HepG2 (cell line): ENCODE data around the gene ABCG1. TPM values are rescaled to one million over a fixed set of nuclear protein-coding genes. Genes with fewer than 3 reads are reported as not detected.

Experiments
- ATAC-seq: fragments of 200-7000 bp; cut with Tn5 transposase; 3 replicates; pipeline ENCODE4 v1.9.1; 2020; ENCODE audit warnings: mild to moderate bottlenecking, moderate library complexity
- BruUV-seq: library from RNA; stranded (reverse); fragments of 400-500 nt; replicated peaks from 2 replicates; lab custom pipeline; 2021; lab: Mats Ljungman, UMichigan
- CTCF ChIA-PET: fragments of 300-600 bp; formaldehyde crosslinking; extraction: SDS; loops from one replicate; lab custom pipeline; 2021; ENCODE audit warnings: low total read pairs, inconsistent platforms, low intra/inter-chr PET ratio; lab: Yijun Ruan, JAX
- POLR2A ChIA-PET: fragments of 350-600 bp; sonication (Branson Sonifier 250); formaldehyde crosslinking; loops from one replicate; lab custom pipeline; 2020; ENCODE audit warnings: antibody characterized with exemption, inconsistent platforms; lab: Yijun Ruan, JAX
- DNase-seq: peaks from one replicate; pipeline ENCODE4 v3.0.0-alpha.2; 2015; ENCODE audit warnings: low spot score
- FAIRE-seq: peaks from 3 replicates; lab custom pipeline; 2011; peaks lifted over from hg19 to GRCh38; lab: Jason Lieb, UNC
- H2AFZ ChIP-seq: one replicate; pipeline ENCODE4 v1.6.1; 2011; ENCODE audit warnings: low read length, inconsistent platforms
- H3K27ac ChIP-seq: fragments of 300-600 bp; 3 replicates; pipeline ENCODE4 v1.8.0; 2011; ENCODE audit warnings: mixed run types, mild to moderate bottlenecking, mixed read lengths, low read length, inconsistent platforms; ENCODE audit not compliant: insufficient read depth; ENCODE audit errors: extremely low read length
- H3K27me3 ChIP-seq, 2 experiments: fragments of 200-600 bp in 1 of 2; 2 replicates in 1 of 2; 3 replicates in 1 of 2; pipeline versions ENCODE4 v1.6.0 to v1.8.0; 2011; ENCODE audit warnings: low read length in 2 of 2, mild to moderate bottlenecking in 2 of 2, moderate library complexity in 2 of 2, inconsistent platforms in 1 of 2; ENCODE audit not compliant: insufficient read depth in 2 of 2, control insufficient read depth in 1 of 2
- H3K36me3 ChIP-seq, 2 experiments: fragments of 200-600 bp in 1 of 2; replicated peaks in 1 of 2; 2 replicates in 1 of 2; 3 replicates in 1 of 2; pipeline versions ENCODE4 v1.5.1 to v1.8.0; 2011; ENCODE audit warnings: low read length in 2 of 2, inconsistent platforms in 1 of 2; ENCODE audit not compliant: insufficient read depth in 2 of 2, control insufficient read depth in 1 of 2
- H3K4me1 ChIP-seq: 2 replicates; pipeline ENCODE4 v1.5.1; 2012; ENCODE audit warnings: low read length, inconsistent platforms; ENCODE audit not compliant: insufficient read depth
- H3K4me2 ChIP-seq: 2 replicates; pipeline ENCODE4 v1.6.0; 2011; ENCODE audit warnings: low read depth, low read length, inconsistent platforms
- H3K4me3 ChIP-seq, 3 experiments: fragments of 200-600 bp in 1 of 3; sonication (generic), shearing (Covaris generic) in 1 of 3; replicated peaks in 1 of 3; 2 replicates each; pipeline ENCODE4 v1.5.1; 2011 to 2016; ENCODE audit warnings: low read length in 3 of 3, inconsistent platforms in 2 of 3, low read depth in 2 of 3, mild to moderate bottlenecking in 2 of 3, control low read depth in 1 of 3, mixed read lengths in 1 of 3; ENCODE audit not compliant: insufficient read depth in 1 of 3
- H3K79me2 ChIP-seq: one replicate; pipeline ENCODE4 v1.6.1; 2011; ENCODE audit warnings: low read length, inconsistent platforms; ENCODE audit not compliant: insufficient read depth
- H3K9ac ChIP-seq: 2 replicates; pipeline ENCODE4 v1.6.0; 2011; ENCODE audit warnings: mild to moderate bottlenecking, low read depth, low read length, inconsistent platforms; ENCODE audit not compliant: insufficient read depth
- H3K9me3 ChIP-seq: 2 replicates; pipeline ENCODE4 v1.5.1; 2012; ENCODE audit warnings: mild to moderate bottlenecking, low read length
- H4K20me1 ChIP-seq: 2 replicates; pipeline ENCODE4 v1.6.0; 2011; ENCODE audit warnings: inconsistent platforms, mild to moderate bottlenecking, low read length, moderate library complexity; ENCODE audit not compliant: insufficient read depth
- BORCS8-MEF2B ChIP-seq: sonication (generic); formaldehyde crosslinking; IDR thresholded peaks from 2 replicates; pipeline ENCODE4 v1.8.0; 2022; ENCODE audit warnings: mild to moderate bottlenecking, missing genetic modification reagents
- CREB3 ChIP-seq: sonication (generic); formaldehyde crosslinking; IDR thresholded peaks from 2 replicates; pipeline ENCODE4 v1.5.0; 2020; ENCODE audit warnings: missing genetic modification reagents
- DMAP1 ChIP-seq: IDR thresholded peaks from 2 replicates; pipeline ENCODE4 v1.6.1; 2016
- FIP1L1 ChIP-seq: fragments of 200-400 bp; formaldehyde crosslinking; IDR thresholded peaks from 2 replicates; pipeline ENCODE4 v1.6.1; 2018; ENCODE audit warnings: low read depth, mild to moderate bottlenecking, low read length, moderate library complexity, borderline replicate concordance; ENCODE audit not compliant: insufficient read depth
- KLF12 ChIP-seq: sonication (generic); formaldehyde crosslinking; IDR thresholded peaks from 2 replicates; pipeline ENCODE4 v1.4.0; 2020; ENCODE audit warnings: missing genetic modification reagents, borderline replicate concordance
- KLF13 ChIP-seq: sonication (generic); formaldehyde crosslinking; IDR thresholded peaks from 2 replicates; pipeline ENCODE4 v1.4.0; 2020; ENCODE audit warnings: mild to moderate bottlenecking, missing genetic modification reagents
- ZNF350 ChIP-seq: sonication (generic); formaldehyde crosslinking; IDR thresholded peaks from 2 replicates; pipeline ENCODE4 v1.4.0; 2020; ENCODE audit warnings: mild to moderate bottlenecking, low read depth, missing genetic modification reagents, borderline replicate concordance
- ZNF382 ChIP-seq: sonication (generic); formaldehyde crosslinking; IDR thresholded peaks from 2 replicates; pipeline ENCODE4 v1.5.0; 2020; ENCODE audit warnings: missing genetic modification reagents, mild to moderate bottlenecking, borderline replicate concordance
- ZNF616 ChIP-seq: sonication (generic); formaldehyde crosslinking; IDR thresholded peaks from 2 replicates; pipeline ENCODE4 v1.5.0; 2020; ENCODE audit warnings: low read depth, mild to moderate bottlenecking, missing genetic modification reagents
- WGBS: methylation state at CpG from one replicate; pipeline ENCODE4 v1.1.6; 2017; ENCODE audit warnings: low lambda C conversion rate; 5-methylcytosine and 5-hydroxymethylcytosine counted together
- in situ Hi-C: cut with HindIII; loops from 2 replicates; pipeline ENCODE4 v1.10.0; 2017; ENCODE audit warnings: low pct_unique_long_range_greater_than_20kb; ENCODE audit not compliant: extremely low pct_ligation_motif_present
- intact Hi-C: fragments of 100-400 bp; cut with micrococcal nuclease; formaldehyde crosslinking; loops from one replicate; pipeline ENCODE4 v1.10.0; 2022; ENCODE audit not compliant: unreplicated experiment
- polyA plus RNA-seq, 8 experiments: library from polyadenylated mRNA; depleted of rRNA in 3 of 8; stranded (reverse) in 7 of 8; unstranded in 1 of 8; fragments of >200 nt; fragmentation: Illumina TruSeq in 4 of 8; extraction: Trizol in 4 of 8; gene quantifications; 2 replicates each; pipeline versions ENCODE4 v1.2.1 to v1.2.3, GENCODE V29; 2011 to 2016; ENCODE audit warnings: low read depth in 4 of 8, missing spikeins in 1 of 8, mixed read lengths in 1 of 8; ENCODE audit not compliant: insufficient read depth in 1 of 8
- total RNA-seq, 5 experiments: library from RNA; depleted of rRNA; stranded (reverse); fragments of >200 nt; fragmentation: Illumina TruSeq; extraction: Trizol; gene quantifications; 2 replicates each; pipeline ENCODE4 v1.2.3, GENCODE V29; 2016; ENCODE audit warnings: low read depth in 1 of 5
- TF ChIP-seq, protein P1 (sequence below): sonication (generic); formaldehyde crosslinking; conservative IDR thresholded peaks from 2 replicates; pipeline ENCODE4 v1.4.0; 2020; ENCODE audit warnings: missing genetic modification reagents
- TF ChIP-seq, protein P2 (sequence below): sonication (generic); formaldehyde crosslinking; IDR thresholded peaks from 2 replicates; pipeline ENCODE4 v1.9.0; 2021; ENCODE audit warnings: missing genetic modification reagents, borderline replicate concordance
- TF ChIP-seq, protein P3 (sequence below): sonication (generic); formaldehyde crosslinking; IDR thresholded peaks from 2 replicates; pipeline ENCODE4 v1.9.0; 2022; ENCODE audit warnings: low read depth, missing genetic modification reagents

ABCG1 gene
- total and polyA plus RNA-seq, 2 of the 13 experiments (the other 11 are each of a cell fraction or from before 2014, with no cell fraction given) = 0.04 TPM; not detected in 1

DNA sequence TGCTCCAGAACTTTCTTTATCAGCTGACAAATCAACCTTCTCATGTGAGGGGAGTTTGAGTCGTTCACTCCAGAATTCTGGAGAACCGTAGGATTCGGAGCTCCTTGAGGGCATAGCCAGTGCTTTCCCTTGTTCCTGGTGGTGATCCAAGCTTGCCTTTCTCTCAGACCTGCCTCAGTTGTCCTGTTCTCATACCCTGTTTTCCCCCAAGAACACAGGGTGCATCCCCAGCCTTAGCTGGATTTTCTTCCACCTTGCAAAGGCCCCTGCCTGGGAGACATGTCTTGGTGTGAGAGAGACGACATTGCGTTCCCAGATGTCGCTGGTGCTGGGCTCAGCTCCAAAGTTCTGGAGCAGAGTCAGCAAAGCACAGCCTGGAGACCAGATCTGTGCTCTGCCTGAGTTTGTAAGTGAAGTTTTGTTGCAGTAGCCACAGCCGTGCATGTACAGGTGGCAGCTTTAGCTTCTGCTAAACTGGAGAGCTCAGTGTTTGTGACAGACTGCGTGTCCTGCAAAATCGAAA lies 40.0 kb downstream of the ABCG1 start (continued):
- TF ChIP-seq, protein P1, sequence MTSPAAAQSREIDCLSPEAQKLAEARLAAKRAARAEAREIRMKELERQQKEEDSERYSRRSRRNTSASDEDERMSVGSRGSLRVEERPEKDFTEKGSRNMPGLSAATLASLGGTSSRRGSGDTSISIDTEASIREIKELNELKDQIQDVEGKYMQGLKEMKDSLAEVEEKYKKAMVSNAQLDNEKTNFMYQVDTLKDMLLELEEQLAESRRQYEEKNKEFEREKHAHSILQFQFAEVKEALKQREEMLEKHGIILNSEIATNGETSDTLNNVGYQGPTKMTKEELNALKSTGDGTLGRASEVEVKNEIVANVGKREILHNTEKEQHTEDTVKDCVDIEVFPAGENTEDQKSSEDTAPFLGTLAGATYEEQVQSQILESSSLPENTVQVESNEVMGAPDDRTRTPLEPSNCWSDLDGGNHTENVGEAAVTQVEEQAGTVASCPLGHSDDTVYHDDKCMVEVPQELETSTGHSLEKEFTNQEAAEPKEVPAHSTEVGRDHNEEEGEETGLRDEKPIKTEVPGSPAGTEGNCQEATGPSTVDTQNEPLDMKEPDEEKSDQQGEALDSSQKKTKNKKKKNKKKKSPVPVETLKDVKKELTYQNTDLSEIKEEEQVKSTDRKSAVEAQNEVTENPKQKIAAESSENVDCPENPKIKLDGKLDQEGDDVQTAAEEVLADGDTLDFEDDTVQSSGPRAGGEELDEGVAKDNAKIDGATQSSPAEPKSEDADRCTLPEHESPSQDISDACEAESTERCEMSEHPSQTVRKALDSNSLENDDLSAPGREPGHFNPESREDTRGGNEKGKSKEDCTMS (CRISPR knock-in tag) = no peak
- TF ChIP-seq ZNF382 (CRISPR knock-in tag) = no peak
- TF ChIP-seq, all 625 proteins: peak for 0

DNA sequence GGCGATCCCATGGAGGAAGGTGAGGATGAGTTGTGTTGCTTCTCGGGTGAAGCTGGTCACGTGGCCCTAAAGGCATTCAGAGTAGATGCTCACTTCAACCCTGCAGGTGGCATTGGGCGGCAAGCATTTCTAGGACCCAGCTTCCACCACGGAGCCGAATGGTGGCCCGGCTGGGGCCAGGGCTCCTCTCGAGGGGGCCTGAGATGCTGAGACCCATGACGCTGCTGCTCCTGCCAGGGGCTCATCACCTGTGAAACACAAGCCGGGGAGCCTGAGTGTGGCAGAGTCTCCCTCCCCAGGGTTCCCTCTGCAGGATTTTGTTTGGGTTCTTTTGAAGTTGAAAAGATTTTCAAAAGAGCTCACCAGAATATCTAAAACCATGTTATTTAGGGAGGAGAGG lies 41.2 kb downstream of the ABCG1 start:
- H3K27ac ChIP-seq = no peak overlapping the region
- FAIRE-seq = no peak
- no peak overlapping the region for H2AFZ ChIP-seq
- BruUV-seq = no TSS peak
- intact Hi-C loops = no loop called here
- H4K20me1 ChIP-seq = no peaks in the 10 kb centered on the region; the same call in 1 of the 2 replicates
- no peak for DNase-seq
- CTCF ChIA-PET = interaction anchor here (3.2 kb wide), 1 partner anchor 115 kb away, joined by 20 read pairs; no protein-coding TSS in a partner anchor
- no peaks in the 10 kb centered on the region for H3K9me3 ChIP-seq
- ATAC-seq = no peak
- H3K4me2 ChIP-seq = no peak overlapping the region
- no peak overlapping the region for H3K4me3 ChIP-seq
- WGBS = 65% methylated on average over 7 of the region's 10 CpGs
- H3K27me3 ChIP-seq = peaks cover 1 to 38% of the 10 kb centered on the region in 2 experiments; a peak in 4 of 5 replicates
- H3K9ac ChIP-seq = no peak overlapping the region
- H3K79me2 ChIP-seq = no peaks in the 10 kb centered on the region
- H3K36me3 ChIP-seq = no peaks in the 10 kb centered on the region
- peaks cover 28% of the 10 kb centered on the region for H3K4me1 ChIP-seq
- in situ Hi-C loops = no loop called here
- POLR2A ChIA-PET = no interaction called here
- TF ChIP-seq ZNF616 = no peak
- no peak for TF ChIP-seq KLF13
- TF ChIP-seq, protein P2, sequence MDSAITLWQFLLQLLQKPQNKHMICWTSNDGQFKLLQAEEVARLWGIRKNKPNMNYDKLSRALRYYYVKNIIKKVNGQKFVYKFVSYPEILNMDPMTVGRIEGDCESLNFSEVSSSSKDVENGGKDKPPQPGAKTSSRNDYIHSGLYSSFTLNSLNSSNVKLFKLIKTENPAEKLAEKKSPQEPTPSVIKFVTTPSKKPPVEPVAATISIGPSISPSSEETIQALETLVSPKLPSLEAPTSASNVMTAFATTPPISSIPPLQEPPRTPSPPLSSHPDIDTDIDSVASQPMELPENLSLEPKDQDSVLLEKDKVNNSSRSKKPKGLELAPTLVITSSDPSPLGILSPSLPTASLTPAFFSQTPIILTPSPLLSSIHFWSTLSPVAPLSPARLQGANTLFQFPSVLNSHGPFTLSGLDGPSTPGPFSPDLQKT (CRISPR knock-in tag) = no peak
- TF ChIP-seq DMAP1 (CRISPR knock-in tag) = no peak
- no peak for TF ChIP-seq CREB3 (CRISPR knock-in tag)
- TF ChIP-seq KLF12 (CRISPR knock-in tag) = no peak
- no peak for TF ChIP-seq FIP1L1
- TF ChIP-seq, protein P3, sequence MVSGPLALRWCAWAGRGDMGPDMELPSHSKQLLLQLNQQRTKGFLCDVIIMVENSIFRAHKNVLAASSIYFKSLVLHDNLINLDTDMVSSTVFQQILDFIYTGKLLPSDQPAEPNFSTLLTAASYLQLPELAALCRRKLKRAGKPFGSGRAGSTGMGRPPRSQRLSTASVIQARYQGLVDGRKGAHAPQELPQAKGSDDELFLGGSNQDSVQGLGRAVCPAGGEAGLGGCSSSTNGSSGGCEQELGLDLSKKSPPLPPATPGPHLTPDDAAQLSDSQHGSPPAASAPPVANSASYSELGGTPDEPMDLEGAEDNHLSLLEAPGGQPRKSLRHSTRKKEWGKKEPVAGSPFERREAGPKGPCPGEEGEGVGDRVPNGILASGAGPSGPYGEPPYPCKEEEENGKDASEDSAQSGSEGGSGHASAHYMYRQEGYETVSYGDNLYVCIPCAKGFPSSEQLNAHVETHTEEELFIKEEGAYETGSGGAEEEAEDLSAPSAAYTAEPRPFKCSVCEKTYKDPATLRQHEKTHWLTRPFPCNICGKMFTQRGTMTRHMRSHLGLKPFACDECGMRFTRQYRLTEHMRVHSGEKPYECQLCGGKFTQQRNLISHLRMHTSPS (CRISPR knock-in tag) = no peak
- no peak for TF ChIP-seq ZNF350 (CRISPR knock-in tag)
- TF ChIP-seq BORCS8-MEF2B (CRISPR knock-in tag) = no peak
